Vagina (tissue), 2 donors: ENCODE data around the gene FBXO17.

Experiments used
- POLR2A ChIP-seq, 2 donors: fragments of 450-650 bp; IDR thresholded peaks; one replicate each; pipeline ENCODE4 v1.6.1; 2017; ENCODE audit warnings: antibody characterized with exemption in 2 of 2, mild to moderate bottlenecking in 2 of 2, moderate library complexity in 2 of 2
- TF ChIP-seq, protein P1 (sequence below), 3 experiments: fragments of 450-650 bp in 2 of 3; fragments of 200-600 bp in 1 of 3; sonication (generic) in 1 of 3; IDR thresholded peaks; one replicate each; pipeline ENCODE4 v1.5.1; 2017 to 2019; ENCODE audit warnings: antibody characterized with exemption in 3 of 3, mild to moderate bottlenecking in 2 of 3, moderate library complexity in 2 of 3

DNA sequence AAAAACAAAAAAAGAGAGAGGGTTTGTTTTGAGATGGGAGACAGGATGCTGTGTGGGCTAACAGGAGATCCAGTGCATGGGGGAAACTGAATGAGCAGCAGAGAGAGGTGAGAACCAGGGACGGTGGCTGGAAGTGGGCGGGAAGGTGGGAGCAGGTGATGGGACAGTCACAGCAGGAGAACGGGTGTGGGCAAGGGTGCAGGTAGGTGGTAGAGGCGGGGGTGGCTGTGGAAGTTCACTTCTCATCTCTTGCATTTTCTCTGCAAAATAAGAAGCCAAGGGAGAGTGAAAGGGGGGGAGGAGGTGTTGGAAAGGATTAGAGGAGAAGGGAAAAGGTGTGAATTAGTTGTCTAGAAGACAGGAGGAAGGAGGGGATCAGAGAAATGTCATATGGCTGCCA lies 21.9 kb downstream of the FBXO17 start:
- no peak for TF ChIP-seq POLR2A (IDR thresholded peaks at IDR 0.05)
- TF ChIP-seq, protein P1, sequence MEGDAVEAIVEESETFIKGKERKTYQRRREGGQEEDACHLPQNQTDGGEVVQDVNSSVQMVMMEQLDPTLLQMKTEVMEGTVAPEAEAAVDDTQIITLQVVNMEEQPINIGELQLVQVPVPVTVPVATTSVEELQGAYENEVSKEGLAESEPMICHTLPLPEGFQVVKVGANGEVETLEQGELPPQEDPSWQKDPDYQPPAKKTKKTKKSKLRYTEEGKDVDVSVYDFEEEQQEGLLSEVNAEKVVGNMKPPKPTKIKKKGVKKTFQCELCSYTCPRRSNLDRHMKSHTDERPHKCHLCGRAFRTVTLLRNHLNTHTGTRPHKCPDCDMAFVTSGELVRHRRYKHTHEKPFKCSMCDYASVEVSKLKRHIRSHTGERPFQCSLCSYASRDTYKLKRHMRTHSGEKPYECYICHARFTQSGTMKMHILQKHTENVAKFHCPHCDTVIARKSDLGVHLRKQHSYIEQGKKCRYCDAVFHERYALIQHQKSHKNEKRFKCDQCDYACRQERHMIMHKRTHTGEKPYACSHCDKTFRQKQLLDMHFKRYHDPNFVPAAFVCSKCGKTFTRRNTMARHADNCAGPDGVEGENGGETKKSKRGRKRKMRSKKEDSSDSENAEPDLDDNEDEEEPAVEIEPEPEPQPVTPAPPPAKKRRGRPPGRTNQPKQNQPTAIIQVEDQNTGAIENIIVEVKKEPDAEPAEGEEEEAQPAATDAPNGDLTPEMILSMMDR (IDR thresholded peaks at IDR 0.05) = no peak
